HG03060 (cell line): ENCODE results near the gene MRTO4.

Experiments
- ATAC-seq: cut with Tn5 transposase; IDR thresholded peaks from one replicate; pipeline ENCODE4 v1.9.1; 2021; ENCODE audit warnings: low read depth, moderate number of reproducible peaks; ENCODE audit not compliant: unreplicated experiment

The MRTO4 gene

DNA sequence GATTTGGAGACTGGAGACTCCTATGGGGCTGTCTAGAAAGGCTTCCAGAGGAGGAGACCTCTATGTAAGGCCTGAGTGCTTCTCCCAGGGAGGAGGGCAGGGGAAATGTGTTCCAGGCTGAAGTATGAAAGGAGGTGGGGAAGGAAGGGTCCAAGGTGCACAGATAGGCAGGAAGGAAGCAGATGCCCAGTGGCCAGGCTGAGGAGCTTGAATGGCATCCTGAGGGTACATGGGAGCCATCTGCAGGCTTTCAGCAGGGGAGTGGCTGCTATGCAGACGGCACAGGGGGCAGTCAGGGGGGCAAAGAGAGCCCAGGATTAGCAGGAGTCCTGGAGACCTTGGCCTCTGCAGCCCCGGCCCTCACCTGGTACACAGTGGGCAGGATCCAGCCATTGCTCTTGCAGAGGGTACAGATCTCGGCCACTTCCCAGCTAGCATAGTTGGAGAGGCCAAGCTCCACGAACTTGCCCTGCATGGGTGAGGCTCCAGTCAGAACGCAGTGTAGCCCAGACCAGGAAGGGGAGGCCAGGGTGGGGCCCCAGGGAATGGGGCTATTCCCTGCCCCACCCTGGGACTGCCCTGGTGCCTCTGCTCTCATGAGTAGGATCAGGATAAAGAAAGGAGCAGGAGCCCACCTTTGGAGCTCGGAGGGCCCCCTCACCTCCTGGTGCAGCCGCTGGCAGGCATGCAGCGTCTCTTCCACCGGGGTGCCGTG is 56.3 kb downstream of the MRTO4 start:
- no peak for ATAC-seq

DNA sequence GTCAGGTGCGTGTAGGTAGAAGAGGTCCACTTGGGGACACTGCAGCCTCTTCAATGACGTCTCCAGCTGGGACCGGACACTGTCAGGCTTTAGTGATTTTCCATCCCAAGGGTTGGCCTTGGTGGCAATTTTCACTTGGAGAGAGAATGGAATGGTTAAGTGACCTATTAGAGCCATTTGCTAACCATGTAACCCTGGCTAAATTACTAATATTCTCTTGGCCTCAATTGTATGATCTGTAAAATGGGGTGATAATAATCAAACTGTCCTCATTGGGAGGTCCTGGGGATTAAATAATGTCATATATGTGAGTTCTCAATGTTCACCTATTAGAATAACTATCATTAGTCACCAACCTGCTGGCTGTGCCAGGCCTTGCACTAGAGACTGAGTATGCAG is 56.9 kb downstream of the MRTO4 start:
- no peak for ATAC-seq

DNA sequence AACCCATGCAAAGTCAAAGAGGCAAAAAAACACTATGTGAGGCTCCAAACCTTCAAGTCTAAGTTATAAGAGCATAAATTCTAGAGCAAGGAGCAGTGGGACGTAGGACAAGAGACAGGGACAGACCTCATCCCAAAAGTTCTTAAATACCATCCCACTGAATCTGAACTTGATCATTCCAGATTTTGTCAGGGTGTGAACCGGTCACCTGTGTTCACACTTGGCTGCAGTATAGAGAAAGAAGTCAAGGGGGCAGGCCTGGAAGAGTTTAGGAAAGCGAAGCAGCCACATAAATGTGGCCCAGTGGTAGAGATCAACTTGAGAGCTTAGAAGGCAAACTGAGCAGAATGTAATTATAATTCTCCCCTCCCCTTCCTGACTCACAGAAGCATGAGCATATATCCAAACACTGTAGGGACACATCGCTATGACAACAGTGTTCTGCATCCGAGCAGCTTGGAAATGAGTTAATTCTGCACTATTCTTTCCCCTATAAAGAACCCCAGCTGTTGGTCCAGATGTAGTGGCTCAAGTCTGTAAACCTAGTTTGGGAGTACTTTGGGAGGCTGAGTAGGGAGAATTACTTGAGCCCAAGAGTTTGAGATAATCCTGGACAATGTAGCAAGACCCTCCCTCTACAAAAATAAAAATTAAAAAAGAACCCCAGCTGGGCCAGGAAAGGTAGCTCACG is 57.7 kb downstream of the MRTO4 start:
- no peak for ATAC-seq
